Activated T-cell treated with anti-CD3 and anti-CD28 coated beads, Interleukin-2, amount 50 U/mL, for 4 hours (primary cell): ENCODE measurements around the gene S100A1. TPM values are rescaled to one million over a fixed set of nuclear protein-coding genes. Genes with fewer than 3 reads are reported as not detected.
A peak's percentile ranks its signal among the peaks of the same experiment; 100 is the strongest.

ENCODE experiments used
- ATAC-seq, 2 donors: fragments of 200-7000 bp; cut with Tn5 transposase; one replicate each; pipeline ENCODE4 v1.10.0; 2021
- DNase-seq: peaks from one replicate; pipeline ENCODE4 v3.0.0-alpha.2; 2020
- H3K27me3 Mint-ChIP-seq: one replicate; pipeline ENCODE4 v1.8.0; 2021; ENCODE audit warnings: low read depth, mixed read lengths
- H3K36me3 Mint-ChIP-seq: one replicate; pipeline ENCODE4 v1.8.0; 2022; ENCODE audit warnings: mixed read lengths; ENCODE audit not compliant: insufficient read depth
- H3K4me1 Mint-ChIP-seq: one replicate; pipeline ENCODE4 v1.8.0; 2021; ENCODE audit warnings: low read depth, mixed read lengths
- H3K4me3 Mint-ChIP-seq: one replicate; pipeline ENCODE4 v1.8.0; 2021; ENCODE audit warnings: mild to moderate bottlenecking, moderate library complexity, mixed read lengths
- H3K9me3 Mint-ChIP-seq: one replicate; pipeline ENCODE4 v1.8.0; 2021; ENCODE audit warnings: mixed read lengths
- total RNA-seq, 3 donors: library from RNA; stranded (reverse); gene quantifications; one replicate each; pipeline ENCODE4 v1.2.1, GENCODE V29; 2021

Gene S100A1
- total RNA-seq, 3 donors from 2014 or later, result not detected

DNA sequence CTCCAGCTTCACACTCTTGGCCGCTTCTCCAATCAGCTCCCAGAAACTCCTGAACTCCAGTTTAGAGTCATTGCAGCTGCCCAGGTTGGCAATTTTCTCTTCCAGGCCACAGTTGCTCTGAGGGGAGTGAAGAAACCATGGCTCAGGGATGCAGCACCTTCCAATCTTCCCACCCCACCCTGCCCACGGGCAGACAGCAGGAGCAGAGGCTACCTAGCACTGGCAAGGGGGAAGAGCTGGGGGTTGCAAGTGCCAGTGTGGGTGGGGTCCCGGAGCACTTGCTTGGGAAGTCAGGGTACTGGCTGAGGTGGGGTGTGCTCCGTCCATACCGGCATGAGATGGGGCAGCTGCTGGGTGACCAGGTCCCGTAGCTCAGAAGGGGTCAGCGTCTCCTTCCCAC lies 13.3 kb upstream of the S100A1 start:
- H3K4me1 Mint-ChIP-seq, result peaks cover 3% of the 10 kb centered on the region
- DNase-seq (no peak), ATAC-seq (no peak)
- H3K4me3 Mint-ChIP-seq, result no peak overlapping the region
- no peaks in the 10 kb centered on the region for H3K27me3 Mint-ChIP-seq
- H3K9me3 Mint-ChIP-seq, result no peaks in the 10 kb centered on the region
- H3K36me3 Mint-ChIP-seq, result no peaks in the 10 kb centered on the region

DNA sequence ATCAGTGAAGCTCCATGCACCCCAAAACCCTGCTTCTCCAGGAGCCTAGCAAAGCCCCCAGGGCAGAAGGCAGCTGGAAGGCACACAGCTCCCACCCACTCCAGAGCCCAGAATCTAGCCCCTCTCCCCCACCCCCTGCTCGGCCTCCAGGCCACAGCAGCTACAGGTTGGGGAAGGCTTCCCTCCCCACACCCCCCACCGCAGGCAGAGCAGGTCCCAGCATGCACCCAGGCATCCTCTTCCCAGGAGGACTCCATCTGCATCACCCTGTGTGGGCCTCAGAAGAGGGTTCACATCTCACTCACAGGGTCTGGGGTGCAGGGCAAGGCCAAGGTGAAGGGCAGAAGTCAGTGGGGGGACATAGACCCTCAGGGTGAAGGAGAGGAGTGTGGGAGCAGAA lies 12.8 kb upstream of the S100A1 start:
- no peak for ATAC-seq
- Mint-ChIP-seq H3K4me3 (no peak overlapping the region), H3K36me3 (no peaks in the 10 kb centered on the region), H3K4me1 (peaks cover 3% of the 10 kb centered on the region), H3K9me3 (no peaks in the 10 kb centered on the region), H3K27me3 (no peaks in the 10 kb centered on the region)
- DNase-seq, result no peak

GRCh38 chr1:153616144-153616916 lies 11.9 kb upstream of the S100A1 start, which contains the start of gene S100A14:
S100A14 (minus strand) TSS chr1:153616325; CDS start chr1:153615858, 467 bp downstream.
- Mint-ChIP-seq H3K4me1 (peaks cover 3% of the 10 kb centered on the region), H3K36me3 (no peaks in the 10 kb centered on the region), H3K27me3 (no peaks in the 10 kb centered on the region), H3K4me3 (no peak within 1 kb of the TSS), H3K9me3 (no peaks in the 10 kb centered on the region)
- ATAC-seq, result no peak
- DNase-seq, result no peak

DNA sequence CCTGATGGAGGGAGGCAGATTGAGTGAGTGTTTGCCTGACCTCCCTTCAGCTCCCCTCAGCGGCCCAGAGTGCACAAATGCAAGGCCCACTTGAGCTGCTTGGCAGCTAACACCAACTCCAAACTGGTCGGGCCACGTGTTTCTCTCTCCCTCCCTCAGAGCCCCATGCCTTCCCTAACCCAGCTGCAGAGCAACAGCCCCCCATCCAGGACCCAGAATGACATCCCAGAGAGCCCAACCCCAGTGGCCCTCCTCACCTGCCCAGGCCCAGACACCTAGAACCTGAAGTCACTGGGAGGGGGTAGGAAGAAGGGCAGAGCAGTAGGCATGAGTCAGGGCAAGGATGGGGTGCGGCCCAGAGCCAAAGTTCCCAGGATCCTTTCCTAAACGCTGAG lies 11.3 kb upstream of the S100A1 start:
- ATAC-seq (no peak), DNase-seq (no peak)
- Mint-ChIP-seq H3K4me3 (no peak overlapping the region), H3K27me3 (no peaks in the 10 kb centered on the region), H3K4me1 (peaks cover 3% of the 10 kb centered on the region), H3K9me3 (no peaks in the 10 kb centered on the region), H3K36me3 (no peaks in the 10 kb centered on the region)

GRCh38 chr1:153617663-153618062 lies 10.6 kb upstream of the S100A1 start:
- ATAC-seq (peak in 1 of 2 donors; percentile 95), DNase-seq (peak; percentile 68)
- H3K9me3 Mint-ChIP-seq, result no peaks in the 10 kb centered on the region
- no peak overlapping the region for H3K4me3 Mint-ChIP-seq
- no peaks in the 10 kb centered on the region for H3K27me3 Mint-ChIP-seq
- peaks cover 3% of the 10 kb centered on the region for H3K4me1 Mint-ChIP-seq
- H3K36me3 Mint-ChIP-seq, result no peaks in the 10 kb centered on the region

DNA sequence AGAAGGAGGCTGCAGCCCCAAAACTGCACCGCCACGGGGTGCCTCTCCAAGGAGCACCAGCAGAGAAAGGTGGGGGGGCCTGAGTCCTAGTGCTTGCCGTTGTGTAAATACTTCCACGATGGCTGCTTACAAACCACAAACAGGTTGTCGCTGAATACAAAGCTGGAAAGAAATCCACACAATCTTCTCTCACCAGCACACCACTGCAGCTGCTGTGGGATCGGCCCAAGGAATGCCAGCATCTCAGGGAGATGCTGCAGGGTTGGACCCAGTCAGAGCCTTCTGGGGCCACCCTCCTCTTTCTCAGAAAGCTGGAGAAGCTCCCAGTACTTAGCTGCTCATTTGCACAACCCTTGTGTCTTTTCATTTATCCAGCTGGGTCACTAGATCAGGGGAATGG lies 9.1 kb upstream of the S100A1 start:
- Mint-ChIP-seq H3K4me1 (peaks cover 3% of the 10 kb centered on the region), H3K36me3 (no peaks in the 10 kb centered on the region), H3K27me3 (no peaks in the 10 kb centered on the region), H3K4me3 (no peak overlapping the region), H3K9me3 (no peaks in the 10 kb centered on the region)
- DNase-seq, result no peak
- no peak for ATAC-seq

- no peaks in the 10 kb centered on the region for H3K36me3 Mint-ChIP-seq
- H3K4me3 Mint-ChIP-seq, result no peak overlapping the region
- H3K9me3 Mint-ChIP-seq, result no peaks in the 10 kb centered on the region
- H3K4me1 Mint-ChIP-seq, result peaks cover 2% of the 10 kb centered on the region
- ATAC-seq, result no peak
- peaks cover 9% of the 10 kb centered on the region for H3K27me3 Mint-ChIP-seq
- DNase-seq, result no peak
Measured at GRCh38 chr1:153623101-153623500, 5.1 kb upstream of the S100A1 start.

DNA sequence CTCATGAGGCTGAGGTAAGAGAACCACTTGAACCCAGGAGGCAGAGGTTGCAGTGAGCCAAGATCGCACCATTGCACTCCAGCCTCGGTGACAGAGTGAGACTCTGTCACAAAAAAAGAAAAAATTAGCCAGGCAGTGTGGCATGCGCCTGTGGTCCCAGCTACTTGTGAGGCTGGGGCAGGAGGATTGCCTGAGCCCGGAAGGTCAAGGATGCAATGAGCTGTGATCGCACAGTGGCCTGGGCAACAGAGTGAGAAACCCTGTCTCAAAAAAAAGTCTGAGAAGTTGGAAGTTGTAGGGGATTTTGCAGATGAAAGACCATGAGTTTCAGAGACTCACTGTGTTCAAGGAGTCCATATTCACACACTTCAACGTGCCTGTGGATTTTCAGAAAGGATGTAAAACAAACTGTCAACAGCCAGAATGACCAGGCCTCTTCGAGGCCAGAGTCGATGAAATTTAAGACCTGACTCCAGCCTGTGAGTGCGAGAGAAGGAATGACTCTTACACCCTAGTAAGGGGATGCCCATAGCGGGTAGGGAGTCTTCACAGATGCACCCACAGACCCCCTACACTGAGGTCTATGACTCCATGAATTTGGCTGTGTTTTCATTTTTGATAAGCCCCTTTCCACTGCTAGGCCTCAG lies 3.1 kb upstream of the S100A1 start:
- H3K4me1 Mint-ChIP-seq, result peaks cover 2% of the 10 kb centered on the region
- H3K36me3 Mint-ChIP-seq, result no peaks in the 10 kb centered on the region
- no peaks in the 10 kb centered on the region for H3K9me3 Mint-ChIP-seq
- H3K4me3 Mint-ChIP-seq, result no peak overlapping the region
- no peak for ATAC-seq
- DNase-seq, result no peak
- peaks cover 9% of the 10 kb centered on the region for H3K27me3 Mint-ChIP-seq

DNA sequence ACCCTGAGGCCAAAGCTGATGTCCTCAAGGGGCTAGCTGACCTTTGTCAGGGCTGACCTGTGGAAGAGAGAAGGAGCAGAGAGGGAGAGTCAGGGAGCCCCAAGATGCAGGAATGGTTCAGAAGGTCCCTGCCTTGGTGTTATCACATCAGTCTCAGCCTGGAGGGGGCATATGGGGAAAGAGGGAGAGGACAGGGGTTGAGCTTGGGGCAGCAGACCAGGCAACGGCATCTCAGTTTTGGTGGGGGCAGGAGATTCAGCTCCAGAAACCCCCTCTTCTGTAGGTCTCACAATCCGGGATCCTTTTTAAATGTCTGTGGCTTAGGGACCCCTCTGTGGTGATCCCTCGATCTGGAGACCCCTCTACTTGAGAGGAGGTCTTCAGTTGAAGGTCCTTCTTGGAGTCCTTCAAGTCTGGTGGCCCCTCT lies 1.7 kb upstream of the S100A1 start:
- Mint-ChIP-seq H3K36me3 (no peaks in the 10 kb centered on the region), H3K4me3 (no peak overlapping the region), H3K27me3 (peaks cover 9% of the 10 kb centered on the region), H3K4me1 (peaks cover 8% of the 10 kb centered on the region), H3K9me3 (no peaks in the 10 kb centered on the region)
- ATAC-seq, result no peak
- DNase-seq, result no peak

- H3K36me3 Mint-ChIP-seq, result no peaks in the 10 kb centered on the region
- peaks cover 9% of the 10 kb centered on the region for H3K27me3 Mint-ChIP-seq
- H3K9me3 Mint-ChIP-seq, result no peaks in the 10 kb centered on the region
- ATAC-seq, result peak in 1 of 2 donors; percentile 18
- peaks cover 11% of the 10 kb centered on the region for H3K4me1 Mint-ChIP-seq
- no peak for DNase-seq
- H3K4me3 Mint-ChIP-seq, result no peak within 1 kb of the TSS
Measured at GRCh38 chr1:153626904-153627714, 1.1 kb upstream of the S100A1 start, which contains the start of gene S100A13. S100A13 (minus strand) TSS chr1:153627505; CDS start chr1:153626472, 1,033 bp downstream.

DNA sequence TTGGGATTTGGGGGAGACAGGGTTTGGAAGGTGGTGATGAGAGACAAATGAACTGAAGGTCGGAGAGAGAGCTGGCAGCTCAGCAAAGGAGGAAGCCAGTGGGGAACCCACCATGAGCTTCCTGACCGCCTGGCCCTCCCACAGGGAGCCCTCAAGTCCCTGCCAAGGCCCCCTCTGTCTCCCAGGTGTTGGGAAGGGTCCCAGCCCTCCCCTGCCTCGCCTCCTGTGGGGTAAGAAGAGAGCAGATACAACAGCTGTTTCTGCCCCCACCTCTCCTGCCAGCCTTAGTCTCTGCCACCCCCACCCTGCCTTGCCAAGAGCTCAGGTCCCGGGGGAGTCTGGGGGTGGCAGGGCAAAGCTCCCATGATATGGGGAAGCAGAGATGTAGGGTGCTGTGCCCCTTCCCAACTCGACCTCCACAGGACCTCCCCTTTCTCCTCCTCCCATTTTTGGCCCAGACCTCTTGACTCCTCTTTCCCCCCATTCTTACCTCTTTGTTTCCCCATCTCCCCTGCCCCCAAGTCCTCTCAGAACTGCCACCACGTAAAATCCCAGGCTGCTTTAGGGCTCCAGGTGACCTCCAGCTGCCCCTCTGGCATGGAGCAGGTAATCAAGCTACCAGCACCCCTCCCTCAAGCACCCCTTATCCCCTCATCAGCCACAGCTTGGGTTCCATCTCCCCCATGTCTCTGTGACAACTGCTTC lies 556 bp downstream of the S100A1 start:
- Mint-ChIP-seq H3K4me3 (no peak overlapping the region), H3K27me3 (peaks cover 9% of the 10 kb centered on the region), H3K4me1 (peaks cover 17% of the 10 kb centered on the region), H3K9me3 (no peaks in the 10 kb centered on the region), H3K36me3 (no peaks in the 10 kb centered on the region)
- ATAC-seq (no peak), DNase-seq (no peak)

- H3K36me3 Mint-ChIP-seq, result no peaks in the 10 kb centered on the region
- peaks cover 9% of the 10 kb centered on the region for H3K27me3 Mint-ChIP-seq
- DNase-seq (no peak), ATAC-seq (no peak)
- H3K9me3 Mint-ChIP-seq, result no peaks in the 10 kb centered on the region
- H3K4me1 Mint-ChIP-seq, result peaks cover 17% of the 10 kb centered on the region
- H3K4me3 Mint-ChIP-seq, result no peak overlapping the region
Measured at GRCh38 chr1:153629343-153629665, 1.1 kb downstream of the S100A1 start.

DNA sequence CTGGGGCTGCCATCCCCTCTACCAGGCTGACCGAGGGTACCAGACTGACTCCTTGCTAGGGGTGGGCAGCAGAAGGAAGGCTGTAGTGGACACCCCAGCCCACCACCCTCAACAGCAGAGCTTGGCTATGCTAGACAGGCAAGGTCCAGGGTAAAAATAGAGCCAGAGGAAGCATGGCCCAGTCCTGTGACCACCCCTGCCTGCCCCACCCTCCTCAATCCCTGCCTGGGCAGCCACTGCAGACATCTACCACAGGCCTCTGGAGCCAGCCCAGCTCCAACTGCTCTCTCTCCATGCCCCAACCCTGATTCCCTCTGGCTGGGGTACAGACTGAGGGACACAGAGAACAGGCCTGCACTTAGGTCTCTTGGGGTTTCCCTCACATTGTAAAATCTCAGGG lies 1.7 kb downstream of the S100A1 start:
- ATAC-seq, result no peak

DNA sequence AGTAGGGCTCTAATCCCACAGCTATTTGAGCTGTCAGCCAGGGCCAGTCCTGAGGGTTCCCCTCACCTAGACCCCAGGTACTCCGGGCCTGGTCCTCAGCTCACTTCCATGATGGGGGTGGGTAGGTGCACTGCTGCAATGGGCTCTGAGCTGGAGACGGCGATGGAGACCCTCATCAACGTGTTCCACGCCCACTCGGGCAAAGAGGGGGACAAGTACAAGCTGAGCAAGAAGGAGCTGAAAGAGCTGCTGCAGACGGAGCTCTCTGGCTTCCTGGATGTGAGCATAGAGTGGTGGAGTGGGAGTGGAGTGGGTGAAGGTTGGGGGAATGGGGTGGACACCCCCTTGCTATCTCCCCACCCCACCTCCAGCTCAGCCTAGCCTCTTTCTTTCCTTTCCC lies 2.1 kb downstream of the S100A1 start:
- H3K27me3 Mint-ChIP-seq, result peaks cover 9% of the 10 kb centered on the region
- ATAC-seq, result no peak
- peaks cover 1% of the 10 kb centered on the region for H3K36me3 Mint-ChIP-seq
- no peak for DNase-seq
- H3K4me1 Mint-ChIP-seq, result peaks cover 17% of the 10 kb centered on the region
- H3K9me3 Mint-ChIP-seq, result no peaks in the 10 kb centered on the region
- no peak overlapping the region for H3K4me3 Mint-ChIP-seq

More for the DNA sequence above, 1.7 kb downstream of the S100A1 start:
- H3K9me3 Mint-ChIP-seq, result no peaks in the 10 kb centered on the region
- H3K36me3 Mint-ChIP-seq, result peaks cover under 1% of the 10 kb centered on the region
- DNase-seq, result no peak
- H3K4me1 Mint-ChIP-seq, result peaks cover 17% of the 10 kb centered on the region
- H3K4me3 Mint-ChIP-seq, result no peak overlapping the region
- H3K27me3 Mint-ChIP-seq, result peaks cover 9% of the 10 kb centered on the region
